Measurements from ENCODE around the gene NDUFAF2.

- TF ChIP-seq CTCF (IDR thresholded peaks at IDR 0.05) (no peak), POLR2A (IDR thresholded peaks at IDR 0.05) (no peak)
Observed at GRCh38 chr5:61019642-61020041, 74.6 kb downstream of the NDUFAF2 start.

All from esophagus squamous epithelium (tissue), 4 donors.